Testis (tissue), 3 donors: ENCODE results near the gene NFKB1. TPM values are rescaled to one million over a fixed set of nuclear protein-coding genes. Genes with fewer than 3 reads are reported as not detected.

Experiments used
- DNase-seq: peaks from one replicate; pipeline ENCODE4 v3.0.0-alpha.2; 2019
- H3K27ac ChIP-seq, 2 donors: fragments of 200-600 bp; sonication (generic); one replicate each; pipeline ENCODE4 v1.5.1; 2019
- H3K27me3 ChIP-seq: fragments of 200-600 bp; sonication (generic); one replicate; pipeline ENCODE4 v1.5.1; 2019
- H3K36me3 ChIP-seq: fragments of 200-600 bp; sonication (generic); one replicate; pipeline ENCODE4 v1.5.1; 2017; ENCODE audit warnings: low read depth; ENCODE audit errors: missing control alignments
- H3K4me1 ChIP-seq: fragments of 200-600 bp; sonication (generic); one replicate; pipeline ENCODE4 v1.5.1; 2019
- H3K4me3 ChIP-seq, 2 donors: fragments of 200-600 bp; sonication (generic); one replicate each; pipeline ENCODE4 v1.5.1; 2017 to 2019
- H3K9me3 ChIP-seq: fragments of 200-600 bp; sonication (generic); one replicate; pipeline ENCODE4 v1.5.1; 2017
- POLR2A ChIP-seq: fragments of 450-650 bp; IDR thresholded peaks from one replicate; pipeline ENCODE4 v1.6.1; 2017; ENCODE audit warnings: antibody characterized with exemption, mild to moderate bottlenecking, moderate library complexity
- WGBS, 2 donors: methylation state at CpG; one replicate each; pipeline ENCODE4 v1.1.5; 2018; 5-methylcytosine and 5-hydroxymethylcytosine counted together
- intact Hi-C: fragments of 100-400 bp; cut with DNase I; formaldehyde crosslinking; loops from one replicate; pipeline ENCODE4 v1.15.1; 2023; ENCODE audit warnings: low total_unique reads
- polyA plus RNA-seq: library from polyadenylated mRNA; stranded (reverse); fragments of 350-450 nt; fragmentation: Illumina TruSeq; extraction: RNeasy Lipid Tissue Mini Kit (QIAGEN cat#74804); gene quantifications from one replicate; pipeline ENCODE4 v1.2.3, GENCODE V29; 2014; ENCODE audit warnings: low read depth, low replicate concordance; ENCODE audit not compliant: insufficient read depth
- total RNA-seq, 2 donors: library from RNA; depleted of rRNA; stranded (reverse); fragments of >200 nt; gene quantifications; one replicate each; pipeline ENCODE4 v1.2.3, GENCODE V29; 2016
- TF ChIP-seq, protein P1 (sequence below), 3 experiments: fragments of 450-650 bp in 2 of 3; fragments of 200-600 bp in 1 of 3; sonication (generic) in 1 of 3; IDR thresholded peaks; one replicate each; pipeline ENCODE4 v1.5.1; 2016 to 2019; ENCODE audit warnings: antibody characterized with exemption in 3 of 3, mild to moderate bottlenecking in 2 of 3, moderate library complexity in 1 of 3

The NFKB1 gene
- total and polyA plus RNA-seq, 3 donors from 2014 or later: 22.2 to 27.4 (median 24.6) TPM

DNA sequence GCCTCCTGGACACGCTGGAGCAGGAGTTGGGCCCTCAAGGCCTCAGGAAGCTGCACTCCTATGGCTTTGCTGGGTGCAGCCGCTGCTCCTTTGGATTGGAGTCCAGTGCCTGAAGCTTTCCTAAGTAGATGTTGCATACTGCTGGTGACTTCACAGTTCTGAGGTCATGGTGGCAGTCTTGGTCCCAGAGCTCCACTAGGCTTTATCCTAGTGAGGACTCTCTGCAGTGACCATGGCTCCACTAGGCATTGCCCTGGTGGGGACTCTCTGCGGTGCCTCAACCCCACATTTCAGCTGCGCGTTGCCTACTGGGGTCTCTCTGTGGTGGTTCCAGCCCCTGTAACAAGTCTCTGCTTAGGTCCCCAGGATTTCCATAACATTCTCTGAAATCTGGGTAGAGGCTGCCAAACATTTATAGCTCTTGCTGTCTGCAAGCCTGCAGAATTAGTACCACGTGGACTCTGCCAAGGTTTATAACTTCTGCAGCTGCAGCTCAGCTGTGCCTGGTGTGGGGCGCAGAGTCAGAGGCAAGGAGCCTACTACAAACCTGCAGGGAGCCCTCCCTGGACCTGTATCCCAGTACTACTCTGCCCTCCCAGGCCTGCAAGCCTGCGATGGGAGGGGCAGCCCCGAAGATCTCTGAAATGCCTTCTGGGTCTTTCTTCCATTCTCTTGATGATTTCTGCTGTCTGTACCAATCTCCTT is 46.0 kb upstream of the NFKB1 start:
- no peaks in the 10 kb centered on the region for H3K27me3 ChIP-seq
- no peaks in the 10 kb centered on the region for H3K9me3 ChIP-seq
- no peak for DNase-seq
- no peaks in the 10 kb centered on the region for H3K36me3 ChIP-seq
- WGBS, 2 donors: 78 to 86% methylated on average over 8 to 9 of the region's 9 CpGs
- no peak overlapping the region for H3K27ac ChIP-seq
- TF ChIP-seq, protein P1, sequence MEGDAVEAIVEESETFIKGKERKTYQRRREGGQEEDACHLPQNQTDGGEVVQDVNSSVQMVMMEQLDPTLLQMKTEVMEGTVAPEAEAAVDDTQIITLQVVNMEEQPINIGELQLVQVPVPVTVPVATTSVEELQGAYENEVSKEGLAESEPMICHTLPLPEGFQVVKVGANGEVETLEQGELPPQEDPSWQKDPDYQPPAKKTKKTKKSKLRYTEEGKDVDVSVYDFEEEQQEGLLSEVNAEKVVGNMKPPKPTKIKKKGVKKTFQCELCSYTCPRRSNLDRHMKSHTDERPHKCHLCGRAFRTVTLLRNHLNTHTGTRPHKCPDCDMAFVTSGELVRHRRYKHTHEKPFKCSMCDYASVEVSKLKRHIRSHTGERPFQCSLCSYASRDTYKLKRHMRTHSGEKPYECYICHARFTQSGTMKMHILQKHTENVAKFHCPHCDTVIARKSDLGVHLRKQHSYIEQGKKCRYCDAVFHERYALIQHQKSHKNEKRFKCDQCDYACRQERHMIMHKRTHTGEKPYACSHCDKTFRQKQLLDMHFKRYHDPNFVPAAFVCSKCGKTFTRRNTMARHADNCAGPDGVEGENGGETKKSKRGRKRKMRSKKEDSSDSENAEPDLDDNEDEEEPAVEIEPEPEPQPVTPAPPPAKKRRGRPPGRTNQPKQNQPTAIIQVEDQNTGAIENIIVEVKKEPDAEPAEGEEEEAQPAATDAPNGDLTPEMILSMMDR (IDR thresholded peaks at IDR 0.05): no peak
- no peak for TF ChIP-seq POLR2A
- no peaks in the 10 kb centered on the region for H3K4me1 ChIP-seq
- H3K4me3 ChIP-seq: no peak overlapping the region
- intact Hi-C loops: loop anchor here (10.0 kb wide), 1 partner anchor 170 kb away; no protein-coding TSS in a partner anchor

DNA sequence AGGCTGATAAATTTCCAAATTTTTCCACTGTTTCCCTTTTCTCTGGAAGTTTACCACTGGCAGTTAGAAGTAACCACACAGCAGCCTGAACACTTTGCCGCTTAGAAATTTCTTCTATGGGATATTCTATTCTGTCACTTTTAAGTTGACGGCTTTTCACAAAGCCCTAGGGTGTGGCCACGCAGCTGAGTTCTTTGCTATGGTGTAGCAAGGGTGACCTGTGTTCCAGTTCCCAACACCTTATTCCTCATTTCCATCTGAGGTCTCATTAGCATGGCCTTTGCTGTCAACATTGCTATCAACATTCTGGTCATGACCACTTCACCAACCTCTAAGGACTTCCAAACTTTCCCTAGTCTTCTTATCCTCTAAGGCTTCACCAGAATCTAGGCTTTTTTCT is 45.4 kb upstream of the NFKB1 start:
- no peaks in the 10 kb centered on the region for H3K27me3 ChIP-seq
- H3K27ac ChIP-seq: no peak overlapping the region
- 75 to 90% methylated on average over 3 of the region's 3 CpGs for WGBS, 2 donors
- no peak for TF ChIP-seq POLR2A
- TF ChIP-seq, protein P1 (IDR thresholded peaks at IDR 0.05): no peak
- H3K4me3 ChIP-seq: no peak overlapping the region
- DNase-seq: no peak
- no peaks in the 10 kb centered on the region for H3K4me1 ChIP-seq
- no peaks in the 10 kb centered on the region for H3K36me3 ChIP-seq
- H3K9me3 ChIP-seq: no peaks in the 10 kb centered on the region
- intact Hi-C loops: loop anchor here (10.0 kb wide), 1 partner anchor 169 kb away; no protein-coding TSS in a partner anchor

DNA sequence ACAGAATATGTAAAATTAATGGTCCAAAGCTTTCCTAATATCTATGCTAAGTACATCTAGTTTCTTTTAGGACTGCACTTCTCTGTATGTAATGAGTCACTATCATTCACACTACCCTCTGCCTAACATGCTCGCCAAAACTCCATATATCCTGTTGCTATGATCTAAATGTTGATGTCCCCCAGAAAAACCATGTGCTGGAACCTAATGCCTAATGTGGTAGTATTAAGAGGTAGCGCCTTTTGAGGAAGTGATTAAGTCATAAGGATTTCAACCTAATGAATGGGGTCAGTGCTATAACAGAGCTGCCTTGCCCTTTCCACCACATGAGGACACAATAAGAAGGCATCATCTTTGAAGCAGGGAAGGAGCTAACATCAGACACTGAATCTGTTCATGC is 34.9 kb upstream of the NFKB1 start:
- no peak overlapping the region for H3K27ac ChIP-seq
- intact Hi-C loops: no loop called here
- no peak for DNase-seq
- no peaks in the 10 kb centered on the region for H3K27me3 ChIP-seq
- no peaks in the 10 kb centered on the region for H3K4me1 ChIP-seq
- WGBS, 2 donors: 85 to 94% methylated on average over 2 of the region's 2 CpGs
- no peaks in the 10 kb centered on the region for H3K9me3 ChIP-seq
- H3K36me3 ChIP-seq: no peaks in the 10 kb centered on the region
- TF ChIP-seq POLR2A: no peak
- H3K4me3 ChIP-seq: no peak overlapping the region

DNA sequence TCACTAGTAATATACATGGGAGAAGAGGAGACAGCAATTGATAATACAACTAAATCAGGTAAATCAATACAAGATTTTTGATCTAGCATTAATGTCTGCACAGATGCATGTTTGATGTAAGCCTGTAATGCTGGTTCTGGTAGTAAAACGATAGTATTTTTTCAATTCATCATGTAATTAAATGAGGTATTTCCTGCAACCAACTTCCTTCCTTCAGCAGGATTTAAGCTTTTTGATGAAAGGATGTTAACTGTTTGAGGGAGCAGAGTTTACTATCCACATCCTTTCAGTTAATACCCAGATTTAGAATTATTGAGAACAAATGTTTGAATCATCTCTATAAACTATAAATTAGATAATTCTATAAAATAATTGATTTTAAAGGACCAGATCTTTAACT is 31.4 kb upstream of the NFKB1 start:
- no peak for DNase-seq
- H3K4me1 ChIP-seq: no peaks in the 10 kb centered on the region
- H3K9me3 ChIP-seq: no peaks in the 10 kb centered on the region
- 40 to 50% methylated on average over 1 of the region's 1 CpG for WGBS, 2 donors
- H3K27ac ChIP-seq: no peak overlapping the region
- H3K27me3 ChIP-seq: no peaks in the 10 kb centered on the region
- H3K4me3 ChIP-seq: no peak overlapping the region
- intact Hi-C loops: no loop called here
- TF ChIP-seq, protein P1 (IDR thresholded peaks at IDR 0.05): no peak
- H3K36me3 ChIP-seq: no peaks in the 10 kb centered on the region

DNA sequence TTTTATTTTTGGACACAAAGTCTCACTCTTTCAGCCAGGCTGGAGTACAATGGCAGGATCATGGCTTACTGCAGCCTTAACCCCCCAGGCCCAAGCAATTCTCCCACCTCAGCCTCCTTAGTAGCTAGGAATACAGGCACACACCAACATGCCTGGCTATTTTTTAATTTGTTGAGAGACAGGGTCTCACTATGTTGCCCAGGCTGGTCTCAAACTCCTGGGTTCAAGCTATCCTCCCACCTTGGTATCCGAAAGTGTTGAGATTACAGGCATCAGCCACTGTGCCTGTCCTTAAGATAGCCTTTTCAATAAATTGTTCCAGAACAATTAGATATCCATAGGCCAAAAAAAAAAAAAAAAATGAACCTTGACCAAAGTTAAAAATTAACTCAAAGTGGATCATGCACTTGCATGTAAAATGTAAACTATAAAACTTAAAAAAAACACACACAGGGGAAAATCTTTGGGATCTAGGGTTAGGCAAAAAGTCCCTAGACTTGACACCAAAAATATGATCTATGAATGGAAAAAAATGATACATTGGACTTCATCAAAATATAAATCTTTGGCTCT is 28.6 kb upstream of the NFKB1 start:
- H3K4me1 ChIP-seq: no peaks in the 10 kb centered on the region
- no peak overlapping the region for H3K27ac ChIP-seq
- no peaks in the 10 kb centered on the region for H3K9me3 ChIP-seq
- no peak for DNase-seq
- no peak overlapping the region for H3K4me3 ChIP-seq
- H3K36me3 ChIP-seq: no peaks in the 10 kb centered on the region
- intact Hi-C loops: no loop called here
- H3K27me3 ChIP-seq: no peaks in the 10 kb centered on the region
- 78 to 81% methylated on average over 1 of the region's 1 CpG for WGBS, 2 donors
- TF ChIP-seq POLR2A: no peak
- TF ChIP-seq, protein P1 (IDR thresholded peaks at IDR 0.05): no peak
